ENCODE data around the gene LRBA.

DNA sequence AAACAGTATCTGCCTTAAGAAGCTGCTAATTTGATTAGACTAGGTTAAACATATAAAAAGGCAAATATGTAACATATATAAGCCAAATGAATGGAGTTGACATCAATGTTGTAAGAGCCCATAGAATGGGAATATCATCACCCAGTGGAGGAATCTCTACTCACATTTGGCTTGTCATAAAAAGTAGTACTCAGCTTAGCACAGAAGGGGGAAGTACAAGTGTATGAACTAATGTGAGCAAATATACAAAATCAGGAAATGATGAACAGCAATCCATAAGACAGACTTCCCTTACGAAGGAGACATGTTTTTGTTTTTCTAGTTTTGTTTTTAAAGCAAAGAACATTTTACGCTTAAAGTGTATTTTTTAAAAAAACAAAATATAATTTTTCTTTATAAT is 358.2 kb downstream of the LRBA start:
- TF ChIP-seq, protein P1, sequence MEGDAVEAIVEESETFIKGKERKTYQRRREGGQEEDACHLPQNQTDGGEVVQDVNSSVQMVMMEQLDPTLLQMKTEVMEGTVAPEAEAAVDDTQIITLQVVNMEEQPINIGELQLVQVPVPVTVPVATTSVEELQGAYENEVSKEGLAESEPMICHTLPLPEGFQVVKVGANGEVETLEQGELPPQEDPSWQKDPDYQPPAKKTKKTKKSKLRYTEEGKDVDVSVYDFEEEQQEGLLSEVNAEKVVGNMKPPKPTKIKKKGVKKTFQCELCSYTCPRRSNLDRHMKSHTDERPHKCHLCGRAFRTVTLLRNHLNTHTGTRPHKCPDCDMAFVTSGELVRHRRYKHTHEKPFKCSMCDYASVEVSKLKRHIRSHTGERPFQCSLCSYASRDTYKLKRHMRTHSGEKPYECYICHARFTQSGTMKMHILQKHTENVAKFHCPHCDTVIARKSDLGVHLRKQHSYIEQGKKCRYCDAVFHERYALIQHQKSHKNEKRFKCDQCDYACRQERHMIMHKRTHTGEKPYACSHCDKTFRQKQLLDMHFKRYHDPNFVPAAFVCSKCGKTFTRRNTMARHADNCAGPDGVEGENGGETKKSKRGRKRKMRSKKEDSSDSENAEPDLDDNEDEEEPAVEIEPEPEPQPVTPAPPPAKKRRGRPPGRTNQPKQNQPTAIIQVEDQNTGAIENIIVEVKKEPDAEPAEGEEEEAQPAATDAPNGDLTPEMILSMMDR (IDR thresholded peaks at IDR 0.05) = no peak
- TF ChIP-seq EP300 (IDR thresholded peaks at IDR 0.05; ENCODE audit: borderline replicate concordance in 1 of 2, low read depth in 1 of 2, low read length in 1 of 2) (no peak), RCOR1 (IDR thresholded peaks at IDR 0.05; ENCODE audit: low read length) (no peak), CHD2 (IDR thresholded peaks at IDR 0.05; ENCODE audit: low read length, partially characterized antibody) (no peak), EZH2phosphoT487 (IDR thresholded peaks at IDR 0.05; ENCODE audit: borderline replicate concordance, low read depth) (no peak), FOXJ3 (CRISPR knock-in tag; IDR thresholded peaks at IDR 0.05) (no peak), TAF1 (IDR thresholded peaks at IDR 0.05; ENCODE audit: borderline replicate concordance, low read depth, low read length) (no peak), SIN3A (IDR thresholded peaks at IDR 0.05; ENCODE audit: borderline replicate concordance, low read depth, low read length) (no peak), POLR2AphosphoS5 (IDR thresholded peaks at IDR 0.05; ENCODE audit: low read depth, low read length) (no peak), GABPA (IDR thresholded peaks at IDR 0.05; ENCODE audit: low read depth) (no peak), NFIC (IDR thresholded peaks at IDR 0.05; ENCODE audit: borderline replicate concordance) (no peak)
- TF ChIP-seq, protein P2, sequence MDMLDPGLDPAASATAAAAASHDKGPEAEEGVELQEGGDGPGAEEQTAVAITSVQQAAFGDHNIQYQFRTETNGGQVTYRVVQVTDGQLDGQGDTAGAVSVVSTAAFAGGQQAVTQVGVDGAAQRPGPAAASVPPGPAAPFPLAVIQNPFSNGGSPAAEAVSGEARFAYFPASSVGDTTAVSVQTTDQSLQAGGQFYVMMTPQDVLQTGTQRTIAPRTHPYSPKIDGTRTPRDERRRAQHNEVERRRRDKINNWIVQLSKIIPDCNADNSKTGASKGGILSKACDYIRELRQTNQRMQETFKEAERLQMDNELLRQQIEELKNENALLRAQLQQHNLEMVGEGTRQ (IDR thresholded peaks at IDR 0.05; ENCODE audit: borderline replicate concordance, low read depth, low read length) = no peak
- TF ChIP-seq, protein P3, sequence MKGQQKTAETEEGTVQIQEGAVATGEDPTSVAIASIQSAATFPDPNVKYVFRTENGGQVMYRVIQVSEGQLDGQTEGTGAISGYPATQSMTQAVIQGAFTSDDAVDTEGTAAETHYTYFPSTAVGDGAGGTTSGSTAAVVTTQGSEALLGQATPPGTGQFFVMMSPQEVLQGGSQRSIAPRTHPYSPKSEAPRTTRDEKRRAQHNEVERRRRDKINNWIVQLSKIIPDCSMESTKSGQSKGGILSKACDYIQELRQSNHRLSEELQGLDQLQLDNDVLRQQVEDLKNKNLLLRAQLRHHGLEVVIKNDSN (IDR thresholded peaks at IDR 0.05; ENCODE audit: borderline replicate concordance, low read depth) = no peak
- TF ChIP-seq, protein P4, sequence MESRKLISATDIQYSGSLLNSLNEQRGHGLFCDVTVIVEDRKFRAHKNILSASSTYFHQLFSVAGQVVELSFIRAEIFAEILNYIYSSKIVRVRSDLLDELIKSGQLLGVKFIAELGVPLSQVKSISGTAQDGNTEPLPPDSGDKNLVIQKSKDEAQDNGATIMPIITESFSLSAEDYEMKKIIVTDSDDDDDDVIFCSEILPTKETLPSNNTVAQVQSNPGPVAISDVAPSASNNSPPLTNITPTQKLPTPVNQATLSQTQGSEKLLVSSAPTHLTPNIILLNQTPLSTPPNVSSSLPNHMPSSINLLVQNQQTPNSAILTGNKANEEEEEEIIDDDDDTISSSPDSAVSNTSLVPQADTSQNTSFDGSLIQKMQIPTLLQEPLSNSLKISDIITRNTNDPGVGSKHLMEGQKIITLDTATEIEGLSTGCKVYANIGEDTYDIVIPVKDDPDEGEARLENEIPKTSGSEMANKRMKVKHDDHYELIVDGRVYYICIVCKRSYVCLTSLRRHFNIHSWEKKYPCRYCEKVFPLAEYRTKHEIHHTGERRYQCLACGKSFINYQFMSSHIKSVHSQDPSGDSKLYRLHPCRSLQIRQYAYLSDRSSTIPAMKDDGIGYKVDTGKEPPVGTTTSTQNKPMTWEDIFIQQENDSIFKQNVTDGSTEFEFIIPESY (IDR thresholded peaks at IDR 0.05; ENCODE audit: borderline replicate concordance, low read depth) = no peak

Data from SK-N-SH (cell line).